Measurements from ENCODE around the gene RPL36AL.

DNA sequence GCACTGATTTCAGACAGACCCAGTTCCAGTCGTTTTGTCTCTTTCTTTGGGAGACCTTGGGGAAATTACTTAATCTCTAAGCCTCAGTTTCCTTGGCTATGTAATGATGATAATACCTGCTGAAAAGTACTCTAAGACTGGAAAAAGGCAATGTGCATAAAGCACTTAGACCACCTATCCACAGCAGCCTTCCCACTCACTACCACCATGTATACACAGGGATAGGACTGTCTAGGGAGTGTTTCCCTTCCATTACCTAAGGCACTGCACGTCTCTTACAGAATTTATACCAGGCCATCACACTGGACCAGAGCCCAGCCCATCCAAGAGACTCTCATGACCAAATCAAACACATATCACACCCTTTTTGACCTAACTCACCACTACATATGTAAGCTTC is 40.6 kb downstream of the RPL36AL start:
- TF ChIP-seq, protein P1, sequence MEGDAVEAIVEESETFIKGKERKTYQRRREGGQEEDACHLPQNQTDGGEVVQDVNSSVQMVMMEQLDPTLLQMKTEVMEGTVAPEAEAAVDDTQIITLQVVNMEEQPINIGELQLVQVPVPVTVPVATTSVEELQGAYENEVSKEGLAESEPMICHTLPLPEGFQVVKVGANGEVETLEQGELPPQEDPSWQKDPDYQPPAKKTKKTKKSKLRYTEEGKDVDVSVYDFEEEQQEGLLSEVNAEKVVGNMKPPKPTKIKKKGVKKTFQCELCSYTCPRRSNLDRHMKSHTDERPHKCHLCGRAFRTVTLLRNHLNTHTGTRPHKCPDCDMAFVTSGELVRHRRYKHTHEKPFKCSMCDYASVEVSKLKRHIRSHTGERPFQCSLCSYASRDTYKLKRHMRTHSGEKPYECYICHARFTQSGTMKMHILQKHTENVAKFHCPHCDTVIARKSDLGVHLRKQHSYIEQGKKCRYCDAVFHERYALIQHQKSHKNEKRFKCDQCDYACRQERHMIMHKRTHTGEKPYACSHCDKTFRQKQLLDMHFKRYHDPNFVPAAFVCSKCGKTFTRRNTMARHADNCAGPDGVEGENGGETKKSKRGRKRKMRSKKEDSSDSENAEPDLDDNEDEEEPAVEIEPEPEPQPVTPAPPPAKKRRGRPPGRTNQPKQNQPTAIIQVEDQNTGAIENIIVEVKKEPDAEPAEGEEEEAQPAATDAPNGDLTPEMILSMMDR (conservative IDR thresholded peaks at IDR 0.05; ENCODE audit: low read depth, low read length): no peak
- TF ChIP-seq MAFK (IDR thresholded peaks at IDR 0.05; ENCODE audit: low read depth, low read length) (no peak), FOS (IDR thresholded peaks at IDR 0.05; ENCODE audit: low read depth, low read length) (no peak), SMC3 (IDR thresholded peaks at IDR 0.05; ENCODE audit: low read depth, low read length) (no peak), CEBPB (IDR thresholded peaks at IDR 0.05; ENCODE audit: low read depth, low read length) (no peak), RFX5 (IDR thresholded peaks at IDR 0.05; ENCODE audit: low read depth, low read length) (no peak), POLR2A (IDR thresholded peaks at IDR 0.05; ENCODE audit: low read depth, low read length) (no peak)
